Measurements from ENCODE around the gene LCLAT1.
"Not testable (repeated sequence)": the region's sequence is repeated elsewhere in the genome, so short reads cannot be mapped to it uniquely, and the experiment has no call there.

LCLAT1 gene

GRCh38 chr2:30629866-30630265, 182.8 kb downstream of the LCLAT1 start:
- Mint-ChIP-seq H3K27ac (no peak overlapping the region), H3K27me3 (no peaks in the 10 kb centered on the region), H3K4me3 (no peak overlapping the region), H3K36me3 (peaks cover 5% of the 10 kb centered on the region), H3K9me3 (no peaks in the 10 kb centered on the region), H3K4me1 (peaks cover 37% of the 10 kb centered on the region)
- ATAC-seq: no peak

GRCh38 chr2:30631051-30631671, 184.1 kb downstream of the LCLAT1 start:
- Mint-ChIP-seq H3K27ac (no peak overlapping the region), H3K4me3 (no peak overlapping the region), H3K27me3 (no peaks in the 10 kb centered on the region), H3K4me1 (peaks cover 25% of the 10 kb centered on the region), H3K9me3 (no peaks in the 10 kb centered on the region), H3K36me3 (peaks cover 5% of the 10 kb centered on the region)
- ATAC-seq: peak; percentile 80

GRCh38 chr2:30633039-30633438, 186.0 kb downstream of the LCLAT1 start:
- H3K36me3 Mint-ChIP-seq: peaks cover 6% of the 10 kb centered on the region
- no peaks in the 10 kb centered on the region for H3K9me3 Mint-ChIP-seq
- no peak overlapping the region for H3K27ac Mint-ChIP-seq
- H3K4me3 Mint-ChIP-seq: no peak overlapping the region
- ATAC-seq: no peak
- peaks cover 18% of the 10 kb centered on the region for H3K4me1 Mint-ChIP-seq
- no peaks in the 10 kb centered on the region for H3K27me3 Mint-ChIP-seq

- Mint-ChIP-seq H3K27ac (no peak overlapping the region), H3K36me3 (peaks cover 31% of the 10 kb centered on the region), H3K9me3 (no peaks in the 10 kb centered on the region), H3K4me3 (no peak overlapping the region), H3K4me1 (peaks cover 3% of the 10 kb centered on the region), H3K27me3 (no peaks in the 10 kb centered on the region)
- ATAC-seq: no peak
Observed at GRCh38 chr2:30636311-30636710, 189.3 kb downstream of the LCLAT1 start.

GRCh38 chr2:30639836-30640235, 192.8 kb downstream of the LCLAT1 start:
- H3K27ac Mint-ChIP-seq: no peak overlapping the region
- peaks cover 31% of the 10 kb centered on the region for H3K36me3 Mint-ChIP-seq
- H3K4me3 Mint-ChIP-seq: no peak overlapping the region
- no peak for ATAC-seq
- no peaks in the 10 kb centered on the region for H3K9me3 Mint-ChIP-seq
- no peaks in the 10 kb centered on the region for H3K4me1 Mint-ChIP-seq
- no peaks in the 10 kb centered on the region for H3K27me3 Mint-ChIP-seq

GRCh38 chr2:30641765-30642345, 194.8 kb downstream of the LCLAT1 start:
- no peak overlapping the region for H3K27ac Mint-ChIP-seq
- H3K4me3 Mint-ChIP-seq: no peak overlapping the region
- no peaks in the 10 kb centered on the region for H3K27me3 Mint-ChIP-seq
- no peaks in the 10 kb centered on the region for H3K9me3 Mint-ChIP-seq
- peaks cover 26% of the 10 kb centered on the region for H3K36me3 Mint-ChIP-seq
- no peak for ATAC-seq
- H3K4me1 Mint-ChIP-seq: no peaks in the 10 kb centered on the region

GRCh38 chr2:30643013-30643412, 196.0 kb downstream of the LCLAT1 start:
- H3K27ac Mint-ChIP-seq, H3K4me3 Mint-ChIP-seq, H3K9me3 Mint-ChIP-seq, H3K27me3 Mint-ChIP-seq, H3K4me1 Mint-ChIP-seq, ATAC-seq: not testable (repeated sequence)
- H3K36me3 Mint-ChIP-seq: peaks cover 25% of the 10 kb centered on the region

- no peaks in the 10 kb centered on the region for H3K9me3 Mint-ChIP-seq
- H3K4me1 Mint-ChIP-seq: no peaks in the 10 kb centered on the region
- ATAC-seq: no peak
- no peaks in the 10 kb centered on the region for H3K27me3 Mint-ChIP-seq
- no peak overlapping the region for H3K27ac Mint-ChIP-seq
- no peak overlapping the region for H3K4me3 Mint-ChIP-seq
- peaks cover 22% of the 10 kb centered on the region for H3K36me3 Mint-ChIP-seq
Observed at GRCh38 chr2:30643674-30644073, 196.6 kb downstream of the LCLAT1 start.

- H3K4me3 Mint-ChIP-seq: no peak overlapping the region
Observed at GRCh38 chr2:30645081-30645744, 198.2 kb downstream of the LCLAT1 start.

GRCh38 chr2:30645745-30646119, 198.7 kb downstream of the LCLAT1 start:
- H3K27ac Mint-ChIP-seq: no peak overlapping the region
- H3K36me3 Mint-ChIP-seq: peaks cover 5% of the 10 kb centered on the region
- H3K27me3 Mint-ChIP-seq: no peaks in the 10 kb centered on the region
- H3K4me1 Mint-ChIP-seq: no peaks in the 10 kb centered on the region
- no peak for ATAC-seq
- H3K4me3 Mint-ChIP-seq: no peak overlapping the region
- H3K9me3 Mint-ChIP-seq: no peaks in the 10 kb centered on the region

More at GRCh38 chr2:30645081-30645744, 198.2 kb downstream of the LCLAT1 start:
- H3K27me3 Mint-ChIP-seq: no peaks in the 10 kb centered on the region
- H3K27ac Mint-ChIP-seq: no peak overlapping the region
- no peaks in the 10 kb centered on the region for H3K9me3 Mint-ChIP-seq
- ATAC-seq: no peak
- H3K36me3 Mint-ChIP-seq: peaks cover 10% of the 10 kb centered on the region
- no peaks in the 10 kb centered on the region for H3K4me1 Mint-ChIP-seq

GRCh38 chr2:30647752-30648457, 200.9 kb downstream of the LCLAT1 start:
- no peaks in the 10 kb centered on the region for H3K27me3 Mint-ChIP-seq
- no peak overlapping the region for H3K4me3 Mint-ChIP-seq
- H3K4me1 Mint-ChIP-seq: no peaks in the 10 kb centered on the region
- H3K36me3 Mint-ChIP-seq: no peaks in the 10 kb centered on the region
- H3K27ac Mint-ChIP-seq: no peak overlapping the region
- no peak for ATAC-seq
- no peaks in the 10 kb centered on the region for H3K9me3 Mint-ChIP-seq

- H3K27ac Mint-ChIP-seq: no peak overlapping the region
- no peaks in the 10 kb centered on the region for H3K9me3 Mint-ChIP-seq
- H3K4me1 Mint-ChIP-seq: no peaks in the 10 kb centered on the region
- no peak for ATAC-seq
- no peaks in the 10 kb centered on the region for H3K27me3 Mint-ChIP-seq
- no peaks in the 10 kb centered on the region for H3K36me3 Mint-ChIP-seq
- no peak overlapping the region for H3K4me3 Mint-ChIP-seq
Observed at GRCh38 chr2:30649278-30649677, 202.2 kb downstream of the LCLAT1 start.

- no peak for ATAC-seq
- Mint-ChIP-seq H3K36me3 (no peaks in the 10 kb centered on the region), H3K27ac (no peak overlapping the region), H3K4me3 (no peak overlapping the region), H3K9me3 (no peaks in the 10 kb centered on the region), H3K4me1 (no peaks in the 10 kb centered on the region), H3K27me3 (peaks cover under 1% of the 10 kb centered on the region)
Observed at GRCh38 chr2:30649828-30650227, 202.8 kb downstream of the LCLAT1 start.

- ATAC-seq: no peak
- no peak overlapping the region for H3K4me3 Mint-ChIP-seq
- no peaks in the 10 kb centered on the region for H3K9me3 Mint-ChIP-seq
- no peak overlapping the region for H3K27ac Mint-ChIP-seq
- H3K4me1 Mint-ChIP-seq: no peaks in the 10 kb centered on the region
- H3K27me3 Mint-ChIP-seq: peaks cover 6% of the 10 kb centered on the region
- no peaks in the 10 kb centered on the region for H3K36me3 Mint-ChIP-seq
Observed at GRCh38 chr2:30652271-30652915, 205.3 kb downstream of the LCLAT1 start.

GRCh38 chr2:30653847-30654246, 206.8 kb downstream of the LCLAT1 start:
- ATAC-seq: no peak

More at GRCh38 chr2:30653847-30654246, 206.8 kb downstream of the LCLAT1 start:
- H3K27ac Mint-ChIP-seq: no peak overlapping the region
- H3K27me3 Mint-ChIP-seq: peaks cover 6% of the 10 kb centered on the region
- H3K4me3 Mint-ChIP-seq: no peak overlapping the region
- H3K9me3 Mint-ChIP-seq: no peaks in the 10 kb centered on the region
- H3K4me1 Mint-ChIP-seq: no peaks in the 10 kb centered on the region
- no peaks in the 10 kb centered on the region for H3K36me3 Mint-ChIP-seq

All from stimulated activated memory B cell treated with anti-CD40 and anti-IgM and Interleukin-4, amounts not matched to agents 10 μg/mL and 1 μg/mL and 100 μg/mL, for 72 hours (primary cell).